Left cardiac atrium (tissue), 4 donors: Measurements from ENCODE around the gene STX8. TPM values are rescaled to one million over a fixed set of nuclear protein-coding genes. Genes with fewer than 3 reads are reported as not detected.
"Not testable (repeated sequence)": the region's sequence is repeated elsewhere in the genome, so short reads cannot be mapped to it uniquely, and the experiment has no call there.

Source experiments
- ATAC-seq, 2 donors: fragments of 200-7000 bp; cut with Tn5 transposase; one replicate each; pipeline ENCODE4 v1.9.1; 2020; ENCODE audit warnings: mild to moderate bottlenecking in 2 of 2, moderate library complexity in 2 of 2
- DNase-seq: peaks from one replicate; pipeline ENCODE4 v3.0.0-alpha.2; 2020
- intact Hi-C, 2 donors: fragments of 100-400 bp; cut with DNase I; formaldehyde crosslinking; loops; one replicate each; pipeline versions ENCODE4 v1.14.1 to v1.15.1; 2022 to 2023
- total RNA-seq, 2 donors: library from RNA; stranded (reverse); fragmentation: NEBNext Ultra II Directional; extraction: Animal tissue kit (Norgen Biotek cat#: 25700); gene quantifications; one replicate each; pipeline ENCODE4 v1.2.1, GENCODE V29; 2021
- donor health status: DM: no; HTN: yes; CAD: no.
- donor health status: DM: no; HTN: yes; CAD: no; lungs with severe emphysema.
- donor health status: DM: yes; HTN: yes; CAD: no.
- donor health status: Dilated cardiomyopathy.

STX8 gene
- total RNA-seq, 2 donors from 2014 or later, result 57.0 to 58.4 TPM

GRCh38 chr17:9564104-9564503 lies 11.5 kb downstream of the STX8 start:
- ATAC-seq (no peak), DNase-seq (no peak)
- intact Hi-C loops, result no loop called here

GRCh38 chr17:9557857-9558256 lies 17.8 kb downstream of the STX8 start:
- intact Hi-C loops, result no loop called here
- ATAC-seq (no peak), DNase-seq (no peak)

GRCh38 chr17:9557161-9557755 lies 18.4 kb downstream of the STX8 start:
- intact Hi-C loops, result no loop called here
- DNase-seq (no peak), ATAC-seq (no peak)

GRCh38 chr17:9554715-9555114 lies 20.9 kb downstream of the STX8 start:
- DNase-seq, ATAC-seq, intact Hi-C loops: not testable (repeated sequence)

- no peak for DNase-seq
- ATAC-seq, result no peak
- intact Hi-C loops, result no loop called here
Observed at GRCh38 chr17:9553596-9553995, 22.0 kb downstream of the STX8 start.

GRCh38 chr17:9553181-9553580 lies 22.4 kb downstream of the STX8 start:
- intact Hi-C loops, result no loop called here
- DNase-seq, result no peak
- ATAC-seq, result no peak

GRCh38 chr17:9549215-9549614 lies 26.4 kb downstream of the STX8 start:
- intact Hi-C loops, result no loop called here
- DNase-seq, result no peak
- no peak for ATAC-seq

- intact Hi-C loops, result no loop called here
- ATAC-seq, result no peak
- DNase-seq, result no peak
Observed at GRCh38 chr17:9544221-9544620, 31.4 kb downstream of the STX8 start.

- no peak for ATAC-seq
- no peak for DNase-seq
- intact Hi-C loops, result no loop called here
Observed at GRCh38 chr17:9541718-9542117, 33.9 kb downstream of the STX8 start.

- ATAC-seq (no peak), DNase-seq (no peak)
- intact Hi-C loops, result no loop called here
Observed at GRCh38 chr17:9538626-9539025, 37.0 kb downstream of the STX8 start.

- ATAC-seq, result no peak
- DNase-seq, result no peak
- intact Hi-C loops, result no loop called here
Observed at GRCh38 chr17:9537177-9537776, 38.3 kb downstream of the STX8 start.

GRCh38 chr17:9536061-9536460 lies 39.6 kb downstream of the STX8 start:
- ATAC-seq, result no peak
- intact Hi-C loops, result no loop called here
- no peak for DNase-seq

GRCh38 chr17:9533441-9533840 lies 42.2 kb downstream of the STX8 start:
- DNase-seq (no peak), ATAC-seq (no peak)
- intact Hi-C loops, result no loop called here

- intact Hi-C loops, result no loop called here
- no peak for DNase-seq
- ATAC-seq, result no peak
Observed at GRCh38 chr17:9532715-9533114, 42.9 kb downstream of the STX8 start.

GRCh38 chr17:9531034-9531433 lies 44.6 kb downstream of the STX8 start:
- DNase-seq (no peak), ATAC-seq (no peak)
- intact Hi-C loops, result no loop called here

GRCh38 chr17:9529033-9529700 lies 46.5 kb downstream of the STX8 start:
- ATAC-seq, result peak in 1 of 2 donors; percentile 57
- intact Hi-C loops, result loop anchor here in 1 of 2 donors (10.0 kb wide), 1 partner anchor 324 kb away; no protein-coding TSS in a partner anchor
- no peak for DNase-seq

- ATAC-seq, result no peak
- no peak for DNase-seq
- intact Hi-C loops, result loop anchor here in 1 of 2 donors (10.0 kb wide), 1 partner anchor 323 kb away; no protein-coding TSS in a partner anchor
Observed at GRCh38 chr17:9527788-9528187, 47.8 kb downstream of the STX8 start.

- DNase-seq (no peak), ATAC-seq (peak; percentile 70 to 75)
- intact Hi-C loops, result loop anchor here in 1 of 2 donors (10.0 kb wide), 1 partner anchor 317 kb away; no protein-coding TSS in a partner anchor
Observed at GRCh38 chr17:9522074-9522473, 53.5 kb downstream of the STX8 start.

GRCh38 chr17:9521062-9521461 lies 54.6 kb downstream of the STX8 start:
- intact Hi-C loops, result loop anchor here in 1 of 2 donors (10.0 kb wide), 1 partner anchor 316 kb away; no protein-coding TSS in a partner anchor
- DNase-seq (no peak), ATAC-seq (peak in 1 of 2 donors; percentile 50)

GRCh38 chr17:9520649-9521048 lies 55.0 kb downstream of the STX8 start:
- no peak for DNase-seq
- ATAC-seq, result no peak
- intact Hi-C loops, result loop anchor here in 1 of 2 donors (10.0 kb wide), 1 partner anchor 316 kb away; no protein-coding TSS in a partner anchor
